ENCODE measurements around the gene FNBP1L. TPM values are rescaled to one million over a fixed set of nuclear protein-coding genes. Genes with fewer than 3 reads are reported as not detected.
"Not testable (repeated sequence)": the region's sequence is repeated elsewhere in the genome, so short reads cannot be mapped to it uniquely, and the experiment has no call there.

Gene FNBP1L
- total RNA-seq, 4 donors from 2014 or later: 6.1 to 24.7 (median 14.7) TPM

- Histone ChIP-seq H3K36me3 (no peaks in the 10 kb centered on the region), H3K27ac (no peak overlapping the region), H3K4me1 (peaks cover 0 to 9% (median 0%) of the 10 kb centered on the region in 3 donors), H3K27me3 (no peaks in the 10 kb centered on the region), H3K9me3 (no peaks in the 10 kb centered on the region), H3K4me3 (no peak overlapping the region)
- 92 to 93% methylated on average over 2 to 3 of the region's 3 CpGs for WGBS, 2 donors (ENCODE audit: low coverage in 1 of 2)
- TF ChIP-seq CTCF (IDR thresholded peaks at IDR 0.05) (no peak), EP300 (IDR thresholded peaks at IDR 0.05) (no peak), POLR2A (IDR thresholded peaks at IDR 0.05) (no peak)
- ATAC-seq: no peak
These were observed 20.7 kb downstream of the FNBP1L start for GRCh38 chr1:93468662-93469061.

- H3K27ac ChIP-seq, H3K27me3 ChIP-seq, H3K4me3 ChIP-seq, H3K9me3 ChIP-seq, H3K4me1 ChIP-seq, ATAC-seq, H3K36me3 ChIP-seq: not testable (repeated sequence)
- WGBS, 2 donors (ENCODE audit: low coverage in 1 of 2): 88 to 100% methylated on average over 2 to 3 of the region's 3 CpGs
These were observed 21.3 kb downstream of the FNBP1L start for GRCh38 chr1:93469223-93469622.

- Histone ChIP-seq H3K4me1 (peaks cover 0 to 9% (median 0%) of the 10 kb centered on the region in 3 donors), H3K27ac (no peak overlapping the region), H3K4me3 (no peak overlapping the region), H3K36me3 (no peaks in the 10 kb centered on the region), H3K9me3 (no peaks in the 10 kb centered on the region), H3K27me3 (no peaks in the 10 kb centered on the region)
- ATAC-seq: no peak
- TF ChIP-seq POLR2A (IDR thresholded peaks at IDR 0.05) (no peak), POLR2AphosphoS5 (IDR thresholded peaks at IDR 0.05) (no peak), CTCF (IDR thresholded peaks at IDR 0.05) (no peak), EP300 (IDR thresholded peaks at IDR 0.05) (no peak)
- 73 to 79% methylated on average over 2 to 6 of the region's 6 CpGs for WGBS, 2 donors (ENCODE audit: low coverage in 1 of 2)
These were observed 23.4 kb downstream of the FNBP1L start for GRCh38 chr1:93471284-93471683.

GRCh38 chr1:93471911-93472310 lies 24.0 kb downstream of the FNBP1L start:
- WGBS, 2 donors (ENCODE audit: low coverage in 1 of 2): 35 to 40% methylated on average over 1 of the region's 1 CpG
- no peak overlapping the region for H3K27ac ChIP-seq
- TF ChIP-seq CTCF (IDR thresholded peaks at IDR 0.05): no peak
- no peak for TF ChIP-seq POLR2AphosphoS5 (IDR thresholded peaks at IDR 0.05)
- TF ChIP-seq POLR2A (IDR thresholded peaks at IDR 0.05): no peak
- no peaks in the 10 kb centered on the region for H3K27me3 ChIP-seq
- no peak for ATAC-seq
- H3K9me3 ChIP-seq: no peaks in the 10 kb centered on the region
- no peak overlapping the region for H3K4me3 ChIP-seq
- H3K36me3 ChIP-seq: no peaks in the 10 kb centered on the region
- H3K4me1 ChIP-seq: peaks cover 0 to 9% (median 0%) of the 10 kb centered on the region in 3 donors

- H3K9me3 ChIP-seq: peaks cover 0 to 12% (median 0%) of the 10 kb centered on the region in 3 donors
- H3K27me3 ChIP-seq: no peaks in the 10 kb centered on the region
- TF ChIP-seq CTCF (IDR thresholded peaks at IDR 0.05) (no peak), POLR2AphosphoS5 (IDR thresholded peaks at IDR 0.05) (no peak), EP300 (IDR thresholded peaks at IDR 0.05) (no peak), POLR2A (IDR thresholded peaks at IDR 0.05) (no peak)
- no peaks in the 10 kb centered on the region for H3K36me3 ChIP-seq
- no peak overlapping the region for H3K27ac ChIP-seq
- H3K4me1 ChIP-seq: peaks cover 0 to 9% (median 0%) of the 10 kb centered on the region in 3 donors
- no peak for ATAC-seq
- WGBS, 2 donors (ENCODE audit: low coverage in 1 of 2): 46 to 55% methylated on average over 2 of the region's 2 CpGs
- H3K4me3 ChIP-seq: no peak overlapping the region
These were observed 26.4 kb downstream of the FNBP1L start for GRCh38 chr1:93474321-93474720.
